ENCODE data around the gene SLC12A2.

The SLC12A2 gene

GRCh38 chr5:128234928-128235641 lies 151.5 kb downstream of the SLC12A2 start:
- no peak for DNase-seq (ENCODE audit: insufficient read length)
- peak; percentile 46 for FAIRE-seq
- no peak for TF ChIP-seq POLR2AphosphoS5 (IDR thresholded peaks at IDR 0.05; ENCODE audit: low read depth, low read length)
- no peak for TF ChIP-seq TAF1 (IDR thresholded peaks at IDR 0.05; ENCODE audit: borderline replicate concordance, low read depth, low read length)
- no peak for TF ChIP-seq POLR2A (IDR thresholded peaks at IDR 0.05; ENCODE audit: low read depth, low read length)

GRCh38 chr5:128236334-128236733 lies 152.8 kb downstream of the SLC12A2 start:
- FAIRE-seq (no peak), DNase-seq (ENCODE audit: insufficient read length) (no peak)
- TF ChIP-seq POLR2A (IDR thresholded peaks at IDR 0.05; ENCODE audit: low read depth, low read length) (no peak), POLR2AphosphoS5 (IDR thresholded peaks at IDR 0.05; ENCODE audit: low read depth, low read length) (no peak), TAF1 (IDR thresholded peaks at IDR 0.05; ENCODE audit: borderline replicate concordance, low read depth, low read length) (no peak)

GRCh38 chr5:128237000-128237399 lies 153.4 kb downstream of the SLC12A2 start:
- DNase-seq (ENCODE audit: insufficient read length) (no peak), FAIRE-seq (no peak)
- TF ChIP-seq POLR2AphosphoS5 (IDR thresholded peaks at IDR 0.05; ENCODE audit: low read depth, low read length) (no peak), POLR2A (IDR thresholded peaks at IDR 0.05; ENCODE audit: low read depth, low read length) (no peak), TAF1 (IDR thresholded peaks at IDR 0.05; ENCODE audit: borderline replicate concordance, low read depth, low read length) (no peak)

- FAIRE-seq: no peak
- TF ChIP-seq TAF1 (IDR thresholded peaks at IDR 0.05; ENCODE audit: borderline replicate concordance, low read depth, low read length): no peak
- no peak for TF ChIP-seq POLR2A (IDR thresholded peaks at IDR 0.05; ENCODE audit: low read depth, low read length)
- no peak for TF ChIP-seq POLR2AphosphoS5 (IDR thresholded peaks at IDR 0.05; ENCODE audit: low read depth, low read length)
- DNase-seq (ENCODE audit: insufficient read length): no peak
Measured at GRCh38 chr5:128237546-128237945, 154.0 kb downstream of the SLC12A2 start.
